GM23338 (cell line): ENCODE measurements around the gene TECTB. TPM values are rescaled to one million over a fixed set of nuclear protein-coding genes. Genes with fewer than 3 reads are reported as not detected.

ENCODE experiments used
- ATAC-seq: fragments of 200-7000 bp; cut with Tn5 transposase; 3 replicates; pipeline ENCODE4 v1.9.1; 2020
- DNase-seq: peaks from one replicate; pipeline ENCODE4 v3.0.0-alpha.2; 2015; ENCODE audit warnings: low spot score
- H2AFZ ChIP-seq: fragments of 200-600 bp; sonication (generic); 2 replicates; pipeline ENCODE4 v1.8.0; 2016; ENCODE audit warnings: antibody characterized with exemption, mild to moderate bottlenecking, moderate library complexity
- H3F3A ChIP-seq: fragments of 200-600 bp; sonication (generic); replicated peaks from 2 replicates; pipeline ENCODE4 v1.8.0; 2017; ENCODE audit warnings: antibody characterized with exemption, mixed run types, low read depth
- H3K27ac ChIP-seq: fragments of 200-600 bp; sonication (generic); 2 replicates; pipeline ENCODE4 v1.6.1; 2016; ENCODE audit warnings: low read depth
- H3K27me3 ChIP-seq: fragments of 200-600 bp; sonication (generic); 2 replicates; pipeline ENCODE4 v1.8.0; 2016; ENCODE audit warnings: mild to moderate bottlenecking, mixed run types, moderate library complexity; ENCODE audit not compliant: insufficient read depth
- H3K36me3 ChIP-seq: fragments of 200-600 bp; sonication (generic); 2 replicates; pipeline ENCODE4 v1.8.0; 2016; ENCODE audit warnings: mild to moderate bottlenecking; ENCODE audit not compliant: insufficient read depth
- H3K4me1 ChIP-seq: fragments of 200-600 bp; sonication (generic); 2 replicates; pipeline ENCODE4 v1.8.0; 2016; ENCODE audit warnings: mild to moderate bottlenecking, moderate library complexity; ENCODE audit not compliant: insufficient read depth
- H3K4me2 ChIP-seq: fragments of 200-600 bp; sonication (generic); 2 replicates; pipeline ENCODE4 v1.7.1; 2017; ENCODE audit warnings: mixed run types
- H3K4me3 ChIP-seq: fragments of 200-600 bp; sonication (generic); 2 replicates; pipeline ENCODE4 v1.6.1; 2016; ENCODE audit warnings: mixed run types
- H3K79me2 ChIP-seq: fragments of 200-600 bp; sonication (generic); replicated peaks from 2 replicates; pipeline ENCODE4 v1.8.0; 2017; ENCODE audit warnings: mild to moderate bottlenecking; ENCODE audit not compliant: insufficient read depth
- H3K9me2 ChIP-seq: fragments of 200-600 bp; sonication (generic); 2 replicates; pipeline ENCODE4 v1.8.0; 2017; ENCODE audit not compliant: insufficient read depth
- H4K20me1 ChIP-seq: fragments of 200-600 bp; sonication (generic); replicated peaks from 2 replicates; pipeline ENCODE4 v1.8.0; 2017; ENCODE audit warnings: mild to moderate bottlenecking; ENCODE audit not compliant: insufficient read depth
- H3K27ac Mint-ChIP-seq: 2 replicates; pipeline ENCODE4 v1.8.0; 2020; ENCODE audit warnings: inconsistent platforms, mild to moderate bottlenecking, moderate library complexity, mixed read lengths
- H3K27me3 Mint-ChIP-seq: 3 replicates; pipeline ENCODE4 v1.8.0; 2022; ENCODE audit warnings: low read depth, mild to moderate bottlenecking, moderate library complexity, mixed read lengths, inconsistent platforms; ENCODE audit not compliant: insufficient read depth, poor library complexity
- H3K36me3 Mint-ChIP-seq: 3 replicates; pipeline ENCODE4 v1.8.0; 2021; ENCODE audit warnings: low read depth, mild to moderate bottlenecking, inconsistent platforms, moderate library complexity, mixed read lengths
- H3K4me1 Mint-ChIP-seq: 3 replicates; pipeline ENCODE4 v1.8.0; 2020; ENCODE audit warnings: mild to moderate bottlenecking, inconsistent platforms, mixed read lengths
- H3K4me3 Mint-ChIP-seq: 3 replicates; pipeline ENCODE4 v1.8.0; 2021; ENCODE audit warnings: moderate library complexity, mild to moderate bottlenecking, inconsistent platforms, mixed read lengths
- H3K9me3 Mint-ChIP-seq: 3 replicates; pipeline ENCODE4 v1.8.0; 2020; ENCODE audit warnings: moderate library complexity, mild to moderate bottlenecking, inconsistent platforms, mixed read lengths
- CREB1 ChIP-seq: fragments of 250-450 bp; sonication (Bioruptor Pico); IDR thresholded peaks from 2 replicates; pipeline ENCODE4 v1.5.0; 2020; ENCODE audit warnings: low read depth, mild to moderate bottlenecking, moderate library complexity
- EZH2phosphoT487 ChIP-seq: fragments of 200-600 bp; sonication (generic); IDR thresholded peaks from one replicate; pipeline ENCODE4 v1.8.1; 2018; ENCODE audit warnings: antibody characterized with exemption; ENCODE audit not compliant: unreplicated experiment
- JUNB ChIP-seq: IDR thresholded peaks from one replicate; pipeline ENCODE4 v1.6.1; 2016; ENCODE audit warnings: antibody characterized with exemption; ENCODE audit not compliant: unreplicated experiment
- NANOG ChIP-seq: IDR thresholded peaks from 2 replicates; pipeline ENCODE4 v1.6.1; 2016; ENCODE audit warnings: antibody characterized with exemption, borderline replicate concordance
- POLR2AphosphoS5 ChIP-seq: IDR thresholded peaks from 2 replicates; pipeline ENCODE4 v1.6.1; 2016; ENCODE audit warnings: antibody characterized with exemption, low read depth
- STAT1 ChIP-seq: IDR thresholded peaks from one replicate; pipeline ENCODE4 v1.6.1; 2016; ENCODE audit warnings: antibody characterized with exemption; ENCODE audit not compliant: unreplicated experiment
- ZNF114 ChIP-seq: fragments of 250-450 bp; sonication (Bioruptor Pico); IDR thresholded peaks from 2 replicates; pipeline ENCODE4 v1.5.0; 2020; ENCODE audit warnings: mild to moderate bottlenecking, moderate library complexity
- ZNF331 ChIP-seq: fragments of 250-450 bp; sonication (Bioruptor Pico); IDR thresholded peaks from 2 replicates; pipeline ENCODE4 v1.5.0; 2020; ENCODE audit warnings: low read depth, mild to moderate bottlenecking, moderate library complexity
- polyA plus RNA-seq: library from polyadenylated mRNA; unstranded; fragments of >200 nt; fragmentation: Nextera tagmentation; extraction: Ambion mirVana; gene quantifications from 2 replicates; pipeline ENCODE4 v1.2.1, GENCODE V29; 2016
- total RNA-seq: library from RNA; depleted of rRNA; stranded (reverse); fragments of >200 nt; shearing (Covaris generic); gene quantifications from 2 replicates; pipeline ENCODE4 v1.2.3, GENCODE V29; 2014
- TF ChIP-seq, protein P1 (sequence below): IDR thresholded peaks from one replicate; pipeline ENCODE4 v1.6.1; 2018; ENCODE audit warnings: antibody characterized with exemption; ENCODE audit not compliant: unreplicated experiment
- TF ChIP-seq, protein P2 (sequence below): IDR thresholded peaks from 2 replicates; pipeline ENCODE4 v1.6.1; 2016; ENCODE audit warnings: antibody characterized with exemption

TECTB gene
- total and polyA plus RNA-seq, 2 experiments from 2014 or later, result not detected

DNA sequence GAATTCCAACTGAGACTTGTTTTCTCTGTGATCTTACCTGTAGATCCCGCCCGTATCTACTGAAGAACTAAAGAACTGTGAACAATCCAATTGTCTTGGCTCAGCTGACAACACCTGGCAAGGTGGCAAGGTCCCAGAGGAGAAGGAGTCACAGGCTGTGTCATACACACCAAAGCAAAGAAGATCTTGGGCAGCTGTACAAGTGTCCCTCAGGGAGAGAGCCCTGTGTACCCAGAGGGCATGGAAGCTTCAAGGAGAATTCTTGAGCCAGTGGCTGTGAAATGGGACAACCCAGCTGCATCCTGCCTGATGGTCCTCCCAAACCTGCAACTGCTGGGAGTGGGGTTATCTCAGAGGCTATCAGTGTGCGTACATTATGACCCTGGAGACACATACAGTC, 46.7 kb upstream of the TECTB start:
- Histone ChIP-seq H3K4me1 (peaks cover 4% of the 10 kb centered on the region; the same call in 1 of the 2 replicates), H3K79me2 (no peaks in the 10 kb centered on the region), H3K9me2 (0 out of 2 replicates have a peak, but pooled peaks cover 4% of the 10 kb centered on the region), H3K4me2 (no peak overlapping the region), H3K27ac (no peak overlapping the region), H3F3A (no peaks in the 10 kb centered on the region), H2AFZ (no peak overlapping the region), H4K20me1 (no peaks in the 10 kb centered on the region), H3K27me3 (no peaks in the 10 kb centered on the region), H3K36me3 (0 out of 2 replicates have a peak, but pooled peaks cover 5% of the 10 kb centered on the region), H3K4me3 (no peak overlapping the region)
- DNase-seq (no peak), ATAC-seq (no peak)
- Mint-ChIP-seq H3K27me3 (peaks cover 5% of the 10 kb centered on the region), H3K4me1 (peaks cover 21% of the 10 kb centered on the region), H3K36me3 (peaks cover 13% of the 10 kb centered on the region), H3K9me3 (peaks cover 40% of the 10 kb centered on the region), H3K4me3 (no peak overlapping the region), H3K27ac (no peak overlapping the region)
- TF ChIP-seq POLR2AphosphoS5 (no peak), JUNB (no peak), STAT1 (no peak), NANOG (no peak), EZH2phosphoT487 (no peak)
- TF ChIP-seq, protein P1, sequence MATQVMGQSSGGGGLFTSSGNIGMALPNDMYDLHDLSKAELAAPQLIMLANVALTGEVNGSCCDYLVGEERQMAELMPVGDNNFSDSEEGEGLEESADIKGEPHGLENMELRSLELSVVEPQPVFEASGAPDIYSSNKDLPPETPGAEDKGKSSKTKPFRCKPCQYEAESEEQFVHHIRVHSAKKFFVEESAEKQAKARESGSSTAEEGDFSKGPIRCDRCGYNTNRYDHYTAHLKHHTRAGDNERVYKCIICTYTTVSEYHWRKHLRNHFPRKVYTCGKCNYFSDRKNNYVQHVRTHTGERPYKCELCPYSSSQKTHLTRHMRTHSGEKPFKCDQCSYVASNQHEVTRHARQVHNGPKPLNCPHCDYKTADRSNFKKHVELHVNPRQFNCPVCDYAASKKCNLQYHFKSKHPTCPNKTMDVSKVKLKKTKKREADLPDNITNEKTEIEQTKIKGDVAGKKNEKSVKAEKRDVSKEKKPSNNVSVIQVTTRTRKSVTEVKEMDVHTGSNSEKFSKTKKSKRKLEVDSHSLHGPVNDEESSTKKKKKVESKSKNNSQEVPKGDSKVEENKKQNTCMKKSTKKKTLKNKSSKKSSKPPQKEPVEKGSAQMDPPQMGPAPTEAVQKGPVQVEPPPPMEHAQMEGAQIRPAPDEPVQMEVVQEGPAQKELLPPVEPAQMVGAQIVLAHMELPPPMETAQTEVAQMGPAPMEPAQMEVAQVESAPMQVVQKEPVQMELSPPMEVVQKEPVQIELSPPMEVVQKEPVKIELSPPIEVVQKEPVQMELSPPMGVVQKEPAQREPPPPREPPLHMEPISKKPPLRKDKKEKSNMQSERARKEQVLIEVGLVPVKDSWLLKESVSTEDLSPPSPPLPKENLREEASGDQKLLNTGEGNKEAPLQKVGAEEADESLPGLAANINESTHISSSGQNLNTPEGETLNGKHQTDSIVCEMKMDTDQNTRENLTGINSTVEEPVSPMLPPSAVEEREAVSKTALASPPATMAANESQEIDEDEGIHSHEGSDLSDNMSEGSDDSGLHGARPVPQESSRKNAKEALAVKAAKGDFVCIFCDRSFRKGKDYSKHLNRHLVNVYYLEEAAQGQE, result no peak

DNA sequence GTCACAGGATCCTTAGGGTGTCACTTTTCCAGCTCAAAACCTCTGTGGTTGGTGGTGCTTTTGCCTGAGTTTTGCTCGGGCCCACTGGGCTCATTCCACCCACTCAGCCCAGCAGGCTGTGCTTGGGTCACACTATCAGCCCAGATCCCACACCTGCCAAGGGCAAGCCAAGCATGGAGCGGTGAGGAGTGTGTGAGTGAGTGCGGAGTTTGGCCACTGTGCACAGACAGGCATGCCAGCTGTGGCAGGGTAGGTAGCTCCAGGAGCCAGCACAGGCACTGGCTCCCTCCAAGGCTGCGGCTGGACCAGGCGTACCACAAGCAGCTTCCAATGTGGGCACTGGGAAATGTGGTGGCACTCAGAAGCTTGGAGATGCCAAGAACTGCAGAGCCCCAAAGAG, 43.9 kb upstream of the TECTB start:
- ATAC-seq, result no peak
- peaks cover 46% of the 10 kb centered on the region for H3K9me3 Mint-ChIP-seq
- Histone ChIP-seq H3K4me1 (peaks cover 4% of the 10 kb centered on the region; the same call in 1 of the 2 replicates), H3K4me3 (no peak overlapping the region), H3F3A (no peaks in the 10 kb centered on the region), H3K27ac (no peak overlapping the region), H3K9me2 (0 out of 2 replicates have a peak, but pooled peaks cover 4% of the 10 kb centered on the region), H3K36me3 (0 out of 2 replicates have a peak, but pooled peaks cover 5% of the 10 kb centered on the region), H2AFZ (no peak overlapping the region), H3K79me2 (no peaks in the 10 kb centered on the region), H3K27me3 (no peaks in the 10 kb centered on the region), H4K20me1 (no peaks in the 10 kb centered on the region), H3K4me2 (no peak overlapping the region)
- DNase-seq, result no peak
- TF ChIP-seq, protein P1, result no peak
- TF ChIP-seq NANOG, result no peak
- TF ChIP-seq, protein P2, sequence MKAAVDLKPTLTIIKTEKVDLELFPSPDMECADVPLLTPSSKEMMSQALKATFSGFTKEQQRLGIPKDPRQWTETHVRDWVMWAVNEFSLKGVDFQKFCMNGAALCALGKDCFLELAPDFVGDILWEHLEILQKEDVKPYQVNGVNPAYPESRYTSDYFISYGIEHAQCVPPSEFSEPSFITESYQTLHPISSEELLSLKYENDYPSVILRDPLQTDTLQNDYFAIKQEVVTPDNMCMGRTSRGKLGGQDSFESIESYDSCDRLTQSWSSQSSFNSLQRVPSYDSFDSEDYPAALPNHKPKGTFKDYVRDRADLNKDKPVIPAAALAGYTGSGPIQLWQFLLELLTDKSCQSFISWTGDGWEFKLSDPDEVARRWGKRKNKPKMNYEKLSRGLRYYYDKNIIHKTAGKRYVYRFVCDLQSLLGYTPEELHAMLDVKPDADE, result no peak
- no peak for TF ChIP-seq ZNF331 (CRISPR knock-in tag)
- TF ChIP-seq STAT1, result no peak
- TF ChIP-seq POLR2AphosphoS5, result no peak
- no peak for TF ChIP-seq ZNF114
- TF ChIP-seq JUNB, result no peak
- no peak for TF ChIP-seq CREB1 (CRISPR knock-in tag)
- TF ChIP-seq EZH2phosphoT487, result no peak
- no peak overlapping the region for H3K27ac Mint-ChIP-seq
- peaks cover 13% of the 10 kb centered on the region for H3K4me1 Mint-ChIP-seq
- peaks cover 6% of the 10 kb centered on the region for H3K27me3 Mint-ChIP-seq
- no peak overlapping the region for H3K4me3 Mint-ChIP-seq
- peaks cover 13% of the 10 kb centered on the region for H3K36me3 Mint-ChIP-seq
